ENCODE data around the gene ERICH3.

ERICH3 gene

DNA sequence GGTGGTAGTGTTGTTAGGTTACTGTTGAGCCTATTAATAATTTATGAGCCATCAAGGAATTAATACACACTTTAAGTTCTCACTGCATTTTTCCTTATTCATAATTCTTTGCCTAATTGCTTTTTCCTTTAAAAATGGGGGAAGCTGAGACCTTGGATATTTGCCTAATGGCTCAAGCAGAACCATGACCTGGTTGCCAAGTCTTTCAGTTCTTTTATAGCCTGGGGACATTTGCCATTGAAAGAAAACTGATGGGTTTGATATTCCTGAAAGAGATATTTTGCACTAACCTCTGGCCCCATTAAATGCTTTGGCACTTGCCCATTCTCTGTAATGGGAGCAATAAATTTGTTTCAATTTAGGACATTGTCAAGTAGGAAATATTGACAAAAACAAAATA, 142.7 kb downstream of the ERICH3 start:
- H3K9me3 ChIP-seq (ENCODE audit: control insufficient read depth, insufficient read depth, low read length): no peaks in the 10 kb centered on the region
- no peaks in the 10 kb centered on the region for H3K36me3 ChIP-seq (ENCODE audit: insufficient read depth, low read length)
- H3K4me1 ChIP-seq (ENCODE audit: insufficient read depth, low read length): peaks cover 2% of the 10 kb centered on the region; the same call in 1 of the 2 replicates
- H3K9ac ChIP-seq (ENCODE audit: low read depth, low read length): no peak overlapping the region

- Histone ChIP-seq H3K9ac (ENCODE audit: low read depth, low read length) (no peak overlapping the region), H3K4me1 (ENCODE audit: insufficient read depth, low read length) (peaks cover 21% of the 10 kb centered on the region), H3K9me3 (ENCODE audit: control insufficient read depth, insufficient read depth, low read length) (no peaks in the 10 kb centered on the region), H3K36me3 (ENCODE audit: insufficient read depth, low read length) (no peaks in the 10 kb centered on the region)
These were observed 145.5 kb downstream of the ERICH3 start for GRCh38 chr1:74528123-74528522.

GRCh38 chr1:74526708-74527107, 146.9 kb downstream of the ERICH3 start:
- H3K4me1 ChIP-seq (ENCODE audit: insufficient read depth, low read length): peaks cover 34% of the 10 kb centered on the region
- no peak overlapping the region for H3K9ac ChIP-seq (ENCODE audit: low read depth, low read length)
- H3K9me3 ChIP-seq (ENCODE audit: control insufficient read depth, insufficient read depth, low read length): no peaks in the 10 kb centered on the region
- H3K36me3 ChIP-seq (ENCODE audit: insufficient read depth, low read length): no peaks in the 10 kb centered on the region

DNA sequence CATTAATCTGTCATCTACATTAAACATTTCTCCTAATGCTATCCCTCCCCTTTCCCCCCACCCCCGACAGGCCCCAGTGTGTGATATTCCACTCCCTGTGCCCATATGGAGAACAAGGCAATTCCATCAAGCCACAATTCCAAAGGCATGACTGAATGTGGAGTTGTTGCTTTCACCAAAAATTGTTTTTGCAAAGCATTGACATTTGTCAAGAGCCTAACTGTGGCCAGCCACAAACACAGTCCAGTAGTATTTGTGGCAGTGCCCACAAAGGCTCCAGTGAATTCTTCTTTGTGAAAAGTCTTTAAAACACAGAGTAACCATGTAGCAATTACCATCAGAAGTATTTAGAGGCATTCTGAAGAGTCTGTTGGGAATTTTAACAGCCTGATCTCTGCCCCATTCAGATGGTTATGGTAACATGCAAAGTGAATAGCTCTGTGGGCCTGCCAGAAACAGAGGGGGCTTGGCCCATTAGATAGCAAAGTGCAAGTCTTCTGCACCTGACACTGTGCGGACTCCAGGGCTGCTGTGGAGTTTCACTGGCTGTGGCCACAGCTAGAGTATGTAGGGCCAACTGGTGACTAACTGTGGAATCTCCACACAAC, 149.6 kb downstream of the ERICH3 start:
- Histone ChIP-seq H3K4me1 (ENCODE audit: insufficient read depth, low read length) (peaks cover 39% of the 10 kb centered on the region), H3K9ac (ENCODE audit: low read depth, low read length) (no peak overlapping the region), H3K36me3 (ENCODE audit: insufficient read depth, low read length) (no peaks in the 10 kb centered on the region), H3K9me3 (ENCODE audit: control insufficient read depth, insufficient read depth, low read length) (no peaks in the 10 kb centered on the region)

- Histone ChIP-seq H3K4me1 (ENCODE audit: insufficient read depth, low read length) (peaks cover 39% of the 10 kb centered on the region), H3K9ac (ENCODE audit: low read depth, low read length) (no peak overlapping the region), H3K36me3 (ENCODE audit: insufficient read depth, low read length) (no peaks in the 10 kb centered on the region), H3K9me3 (ENCODE audit: control insufficient read depth, insufficient read depth, low read length) (no peaks in the 10 kb centered on the region)
These were observed 151.4 kb downstream of the ERICH3 start for GRCh38 chr1:74522148-74522547.

Measured in ES-I3 (cell line).